Stimulated activated CD8-positive, alpha-beta memory T cell treated with anti-CD3 and anti-CD28 coated beads, Interleukin-12 subunit alpha, Interleukin-12 subunit beta, amount 100 ng/mL, for 24 hours (primary cell): ENCODE results near the gene ZNF79.

Experiments used
- DNase-seq: peaks from one replicate; pipeline ENCODE4 v3.0.0-alpha.2; 2020; ENCODE audit errors: extremely low read depth

Gene ZNF79

GRCh38 chr9:127423934-127424675 lies at the start of gene ZNF79:
Gene ZNF79 (plus strand): TSS chr9:127424382. CDS start chr9:127424788, 406 bp downstream.
- peak; percentile 82 for DNase-seq

DNA sequence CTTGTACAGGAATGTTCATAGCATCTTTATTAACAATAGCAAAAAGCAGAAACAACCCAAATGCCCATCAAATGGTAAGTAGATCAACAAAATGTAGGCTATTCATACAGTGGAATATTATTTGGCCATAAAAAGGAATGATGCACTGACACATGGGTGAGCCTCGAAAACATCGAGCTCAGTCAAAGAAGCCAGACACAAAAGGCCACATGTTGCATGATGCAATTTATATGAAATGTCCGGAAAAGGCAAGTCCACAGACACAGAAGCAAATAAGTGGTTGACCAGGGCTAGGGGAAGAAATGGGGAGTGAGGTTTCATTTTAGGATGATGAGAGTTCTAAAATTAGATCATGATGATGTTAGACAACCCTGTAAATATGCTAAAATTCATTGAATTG lies 43.7 kb upstream of the ZNF79 start:
- no peak for DNase-seq

GRCh38 chr9:127382541-127382940 lies 41.6 kb upstream of the ZNF79 start:
- no peak for DNase-seq

DNA sequence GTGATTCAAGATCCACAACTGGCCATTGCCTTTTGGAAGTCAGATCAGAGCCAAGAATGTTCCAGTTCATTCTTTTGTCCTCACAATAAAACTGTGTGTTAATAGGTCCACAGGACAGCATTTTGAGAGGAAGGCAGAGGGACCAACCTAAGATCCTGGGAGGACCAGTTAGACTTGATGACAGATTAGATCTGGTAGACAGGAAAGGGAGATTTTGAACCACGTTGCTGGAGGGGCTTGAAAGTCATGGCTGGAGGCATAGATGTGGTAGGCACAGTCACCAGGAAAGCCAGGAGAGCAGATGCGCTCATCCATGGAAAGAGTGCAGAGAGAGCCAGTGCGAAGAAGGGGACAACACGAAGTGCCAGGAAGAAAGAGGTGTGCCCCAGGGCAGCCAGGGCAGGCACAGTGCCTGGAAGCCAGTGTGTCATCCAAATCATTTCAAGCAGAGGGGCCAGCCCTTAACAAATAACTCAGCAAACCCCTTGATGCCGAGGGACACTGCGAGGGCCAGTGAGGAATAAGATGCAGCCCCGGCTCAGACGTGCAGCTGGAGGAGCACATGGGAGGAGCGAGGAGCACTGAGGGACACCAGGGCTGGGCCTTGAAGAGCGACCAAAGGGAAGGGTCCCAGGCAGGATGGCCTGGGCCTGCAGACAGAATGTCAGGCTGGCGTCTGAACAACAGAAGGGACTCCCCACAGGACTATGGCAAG lies 40.0 kb upstream of the ZNF79 start:
- DNase-seq = no peak

- DNase-seq = no peak
These were observed 39.3 kb upstream of the ZNF79 start for GRCh38 chr9:127384901-127385300.

DNA sequence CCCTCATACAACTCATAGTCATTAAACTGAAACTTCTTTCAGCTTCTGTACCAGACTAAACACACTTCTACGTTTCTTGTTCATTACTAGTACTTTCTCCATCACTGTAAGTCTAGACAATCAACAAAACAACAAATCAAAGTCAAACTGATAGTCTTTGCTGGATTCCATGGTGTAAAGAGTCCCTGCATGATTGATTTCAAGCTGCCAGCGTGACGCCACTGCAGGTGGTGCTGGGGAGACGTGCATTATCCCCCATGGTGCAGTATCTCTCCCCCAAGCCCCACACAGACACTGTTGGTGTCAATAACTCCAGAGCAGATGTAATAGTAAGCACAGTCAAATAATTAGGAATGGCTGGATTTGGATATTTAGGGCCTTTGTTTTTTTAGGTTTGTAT lies 37.9 kb upstream of the ZNF79 start:
- no peak for DNase-seq

GRCh38 chr9:127386981-127387380 lies 37.2 kb upstream of the ZNF79 start:
- no peak for DNase-seq

- DNase-seq = peak; percentile 57
These were observed 35.9 kb upstream of the ZNF79 start for GRCh38 chr9:127388037-127388855.

DNA sequence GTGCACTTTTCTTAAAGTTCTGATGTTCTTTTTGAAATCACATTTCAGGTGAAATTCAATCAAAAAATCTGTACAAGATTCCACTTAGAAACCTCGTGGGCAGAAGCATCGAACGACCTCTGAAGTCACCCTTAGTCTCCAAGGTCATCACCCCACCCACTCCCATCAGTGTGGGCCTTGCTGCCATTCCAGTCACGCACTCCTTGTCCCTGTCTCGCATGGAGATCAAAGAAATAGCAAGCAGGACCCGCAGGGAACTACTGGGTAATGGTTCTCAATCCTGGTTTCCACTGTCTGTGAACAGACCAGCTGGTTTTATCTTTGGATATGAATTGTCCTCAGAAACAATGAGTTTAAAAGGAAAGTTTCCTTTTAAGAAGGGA lies 35.3 kb upstream of the ZNF79 start:
- no peak for DNase-seq

- no peak for DNase-seq
These were observed 34.6 kb upstream of the ZNF79 start for GRCh38 chr9:127389381-127390247.

GRCh38 chr9:127390248-127390545 lies 34.0 kb upstream of the ZNF79 start:
- DNase-seq = no peak

GRCh38 chr9:127390563-127390962 lies 33.6 kb upstream of the ZNF79 start:
- DNase-seq = no peak

DNA sequence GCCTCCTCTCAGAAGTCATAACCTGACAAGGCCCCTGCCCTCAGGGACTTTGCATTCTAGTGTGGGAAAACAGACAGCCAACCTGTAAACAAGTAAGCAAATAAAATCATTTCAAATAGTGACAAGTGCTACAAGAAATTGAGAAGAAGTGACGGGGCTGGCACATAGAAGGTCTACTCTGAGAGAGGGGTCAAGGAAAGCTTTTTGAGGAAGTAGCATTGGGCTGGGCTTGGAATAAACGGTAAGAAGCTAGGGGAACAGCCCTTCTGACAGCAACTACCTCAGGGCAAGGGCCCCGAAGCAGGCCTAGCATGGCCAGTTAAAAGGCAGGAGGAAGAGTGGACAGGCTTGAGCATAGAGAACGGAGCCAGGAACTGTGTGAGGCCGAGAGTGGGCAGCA lies 32.0 kb upstream of the ZNF79 start:
- no peak for DNase-seq

GRCh38 chr9:127392976-127393375 lies 31.2 kb upstream of the ZNF79 start:
- no peak for DNase-seq

DNA sequence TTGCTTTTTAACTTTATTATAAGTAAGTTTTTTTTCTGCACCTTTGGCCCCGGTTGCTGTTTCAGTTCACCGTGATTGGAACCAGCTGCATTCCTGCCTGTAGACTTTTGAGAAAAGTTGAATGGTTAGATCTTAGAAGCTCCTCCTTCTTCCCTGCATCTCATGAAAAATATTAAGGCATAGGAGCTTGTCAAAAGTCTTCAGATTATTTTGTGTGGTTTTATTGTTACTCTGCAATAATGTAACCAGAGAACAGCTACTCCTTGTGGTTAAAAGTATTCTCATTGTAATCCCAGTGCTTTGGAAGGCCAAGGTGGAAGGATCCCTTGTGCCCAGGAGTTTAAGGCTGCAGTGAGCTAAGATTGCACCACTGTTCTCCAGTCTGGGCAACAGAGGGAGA lies 30.5 kb upstream of the ZNF79 start:
- no peak for DNase-seq

- no peak for DNase-seq
These were observed 28.5 kb upstream of the ZNF79 start for GRCh38 chr9:127395497-127396252.

DNA sequence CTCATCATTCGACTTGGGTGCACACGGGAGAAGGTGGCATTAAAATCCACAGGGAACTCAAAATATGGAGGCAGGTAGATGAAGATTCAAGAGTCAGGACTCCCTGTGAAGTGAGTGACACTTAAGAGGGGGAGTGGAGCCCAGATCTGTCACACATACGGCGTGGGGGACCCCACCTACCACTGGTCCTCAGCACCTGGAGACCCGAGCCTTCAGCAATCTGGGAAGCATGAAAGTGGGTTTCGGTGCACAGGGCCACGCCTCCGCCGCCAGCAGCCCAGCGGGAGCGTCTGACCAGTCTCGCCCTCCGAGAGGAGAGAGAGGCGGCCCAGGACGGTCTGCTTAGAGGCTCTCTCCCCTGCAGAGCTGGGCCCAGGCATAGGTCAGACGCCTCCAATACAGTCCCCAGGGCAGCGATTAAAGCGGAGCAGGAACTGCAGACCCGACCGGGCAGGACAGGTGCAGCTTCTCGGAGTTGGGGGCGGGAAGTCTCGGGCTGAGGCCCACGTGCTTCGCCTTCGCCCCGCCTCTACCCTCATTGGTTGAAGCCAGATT lies 27.9 kb upstream of the ZNF79 start:
- DNase-seq = no peak

DNA sequence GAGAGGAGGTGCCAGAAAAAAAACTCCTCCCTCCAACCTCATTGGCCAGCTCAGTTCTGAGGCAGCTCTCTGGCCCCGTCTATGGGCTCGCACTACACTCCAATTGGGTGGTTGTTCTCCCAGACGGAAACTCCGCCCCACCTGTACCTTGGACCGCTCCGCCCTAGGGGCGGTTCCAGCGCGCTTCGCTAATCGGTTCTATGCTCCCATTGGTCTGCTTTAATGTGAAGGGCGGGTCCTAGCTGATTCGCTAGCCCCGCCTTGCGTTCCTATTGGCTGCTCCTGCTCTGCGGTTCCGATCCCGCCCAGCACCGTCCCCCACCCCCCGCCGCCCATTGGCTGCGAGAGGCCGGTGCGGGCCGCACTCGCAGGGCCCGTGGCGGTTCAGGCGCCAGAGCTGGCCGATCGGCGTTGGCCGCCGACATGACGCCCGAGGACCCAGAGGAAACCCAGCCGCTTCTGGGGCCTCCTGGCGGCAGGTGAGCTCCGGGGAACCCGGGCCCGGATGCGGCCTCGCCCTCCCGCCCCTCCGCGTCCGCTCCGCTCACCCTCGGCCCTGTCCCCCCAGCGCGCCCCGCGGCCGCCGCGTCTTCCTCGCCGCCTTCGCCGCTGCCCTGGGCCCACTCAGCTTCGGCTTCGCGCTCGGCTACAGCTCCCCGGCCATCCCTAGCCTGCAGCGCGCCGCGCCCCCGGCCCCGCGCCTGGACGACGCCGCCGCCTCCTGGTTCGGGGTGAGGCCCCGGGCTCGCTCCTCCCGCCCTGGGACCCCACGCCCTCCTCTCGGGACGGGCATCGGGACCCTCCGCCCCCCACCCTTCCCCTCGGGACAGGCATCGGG lies 27.2 kb upstream of the ZNF79 start, which contains the start of gene SLC2A8:
Gene SLC2A8, plus strand, starts transcription at position 362 of the 838 bp plus-strand sequence. Its CDS starts 62 bp downstream, at position 424.
- peak; percentile 84 for DNase-seq

- DNase-seq = no peak
These were observed 26.4 kb upstream of the ZNF79 start for GRCh38 chr9:127397646-127398274.
